Neural crest cell (in vitro differentiated cells): Measurements from ENCODE around the gene TGFBR3L. TPM values are rescaled to one million over a fixed set of nuclear protein-coding genes. Genes with fewer than 3 reads are reported as not detected.

Experiments used
- DNase-seq: peaks from one replicate; pipeline ENCODE4 v3.0.0; 2021; ENCODE audit warnings: low read depth, mixed read lengths, low spot score
- H3K27ac Mint-ChIP-seq: one replicate; pipeline ENCODE4 v1.8.0; 2021; ENCODE audit warnings: mild to moderate bottlenecking, mixed read lengths; ENCODE audit not compliant: unreplicated experiment
- H3K27me3 Mint-ChIP-seq: 2 replicates; pipeline ENCODE4 v1.8.0; 2021; ENCODE audit warnings: low read depth, mild to moderate bottlenecking, mixed read lengths
- H3K36me3 Mint-ChIP-seq: 2 replicates; pipeline ENCODE4 v1.8.0; 2021; ENCODE audit warnings: low read depth, mild to moderate bottlenecking, mixed read lengths
- H3K4me1 Mint-ChIP-seq: 2 replicates; pipeline ENCODE4 v1.8.0; 2021; ENCODE audit warnings: mixed read lengths
- H3K4me3 Mint-ChIP-seq: one replicate; pipeline ENCODE4 v1.8.0; 2021; ENCODE audit warnings: mild to moderate bottlenecking, mixed read lengths
- H3K9me3 Mint-ChIP-seq: 2 replicates; pipeline ENCODE4 v1.8.0; 2021; ENCODE audit warnings: mixed read lengths
- total RNA-seq: library from RNA; stranded (reverse); gene quantifications from 2 replicates; pipeline ENCODE4 v1.2.1, GENCODE V29; 2021
- TF ChIP-seq, protein P1 (sequence below): fragments of 200-600 bp; sonication (generic); conservative IDR thresholded peaks from 2 replicates; pipeline ENCODE4 v1.5.0; 2021; ENCODE audit warnings: antibody characterized with exemption, mild to moderate bottlenecking

The TGFBR3L gene
- total RNA-seq, 1 donor from 2014 or later = 0.44 TPM

GRCh38 chr19:7941895-7942596 lies 27.4 kb downstream of the TGFBR3L start:
- no peaks in the 10 kb centered on the region for H3K9me3 Mint-ChIP-seq
- DNase-seq = no peak
- peak overlapping the region; percentile 12 for H3K27ac Mint-ChIP-seq
- peaks cover 6% of the 10 kb centered on the region for H3K36me3 Mint-ChIP-seq
- no peaks in the 10 kb centered on the region for H3K27me3 Mint-ChIP-seq
- peak overlapping the region; percentile 90 for H3K4me3 Mint-ChIP-seq
- peaks cover 24% of the 10 kb centered on the region for H3K4me1 Mint-ChIP-seq
- TF ChIP-seq, protein P1, sequence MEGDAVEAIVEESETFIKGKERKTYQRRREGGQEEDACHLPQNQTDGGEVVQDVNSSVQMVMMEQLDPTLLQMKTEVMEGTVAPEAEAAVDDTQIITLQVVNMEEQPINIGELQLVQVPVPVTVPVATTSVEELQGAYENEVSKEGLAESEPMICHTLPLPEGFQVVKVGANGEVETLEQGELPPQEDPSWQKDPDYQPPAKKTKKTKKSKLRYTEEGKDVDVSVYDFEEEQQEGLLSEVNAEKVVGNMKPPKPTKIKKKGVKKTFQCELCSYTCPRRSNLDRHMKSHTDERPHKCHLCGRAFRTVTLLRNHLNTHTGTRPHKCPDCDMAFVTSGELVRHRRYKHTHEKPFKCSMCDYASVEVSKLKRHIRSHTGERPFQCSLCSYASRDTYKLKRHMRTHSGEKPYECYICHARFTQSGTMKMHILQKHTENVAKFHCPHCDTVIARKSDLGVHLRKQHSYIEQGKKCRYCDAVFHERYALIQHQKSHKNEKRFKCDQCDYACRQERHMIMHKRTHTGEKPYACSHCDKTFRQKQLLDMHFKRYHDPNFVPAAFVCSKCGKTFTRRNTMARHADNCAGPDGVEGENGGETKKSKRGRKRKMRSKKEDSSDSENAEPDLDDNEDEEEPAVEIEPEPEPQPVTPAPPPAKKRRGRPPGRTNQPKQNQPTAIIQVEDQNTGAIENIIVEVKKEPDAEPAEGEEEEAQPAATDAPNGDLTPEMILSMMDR = no peak

GRCh38 chr19:7942981-7943443 lies 28.4 kb downstream of the TGFBR3L start:
- TF ChIP-seq, protein P1 = no peak
- Mint-ChIP-seq H3K9me3 (no peaks in the 10 kb centered on the region), H3K36me3 (peaks cover 6% of the 10 kb centered on the region), H3K4me1 (peaks cover 24% of the 10 kb centered on the region), H3K27me3 (no peaks in the 10 kb centered on the region), H3K4me3 (peak overlapping the region; percentile 90), H3K27ac (peak overlapping the region; percentile 99)
- no peak for DNase-seq

DNA sequence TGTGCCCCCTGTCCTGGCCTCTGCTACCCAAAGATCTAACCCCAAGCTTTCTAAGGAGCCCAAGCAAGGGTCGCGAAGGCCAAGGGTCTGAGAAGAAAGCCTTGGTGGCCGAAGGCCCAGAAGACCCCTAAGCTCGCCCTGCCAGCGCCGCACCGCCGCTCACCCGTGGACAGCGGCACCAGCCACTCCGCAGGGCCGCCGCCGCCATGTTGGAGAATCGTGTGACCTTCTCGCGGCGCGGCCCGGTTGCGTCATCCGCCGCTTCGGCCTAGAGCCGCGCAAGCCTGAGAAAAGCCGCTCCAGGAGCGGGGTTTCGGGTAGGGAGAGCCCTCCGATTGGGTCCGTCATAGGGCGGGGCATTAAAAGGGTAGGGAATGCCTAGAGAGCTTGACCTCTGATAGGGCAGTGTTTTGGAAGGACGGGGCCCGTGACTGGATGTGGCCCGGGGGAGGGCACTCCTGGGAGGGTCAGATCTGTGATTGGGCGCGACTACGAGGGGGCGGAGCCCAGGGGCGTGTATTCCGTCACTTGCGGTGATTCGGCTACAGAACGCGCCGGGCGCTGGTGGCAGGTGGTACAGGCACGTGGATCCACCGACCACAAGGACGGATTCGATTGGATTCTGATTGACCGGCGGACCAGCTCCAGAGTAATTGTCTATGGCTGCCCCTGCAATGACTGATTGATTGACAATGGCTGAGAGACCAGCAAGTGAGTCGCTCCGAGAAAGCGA lies 29.0 kb downstream of the TGFBR3L start, which contains the start of gene TIMM44:
TIMM44 (minus strand) TSS at position 223 of the 733 bp plus-strand sequence; CDS start at position 208, 15 bp downstream.
- TF ChIP-seq, protein P1 = no peak
- Mint-ChIP-seq H3K4me3 (peak within 1 kb of the TSS; percentile 90), H3K27ac (peak within 1 kb of the TSS; percentile 99), H3K9me3 (no peaks in the 10 kb centered on the region), H3K4me1 (peaks cover 24% of the 10 kb centered on the region), H3K36me3 (peaks cover 6% of the 10 kb centered on the region), H3K27me3 (no peaks in the 10 kb centered on the region)
- peak; percentile 95 for DNase-seq

DNA sequence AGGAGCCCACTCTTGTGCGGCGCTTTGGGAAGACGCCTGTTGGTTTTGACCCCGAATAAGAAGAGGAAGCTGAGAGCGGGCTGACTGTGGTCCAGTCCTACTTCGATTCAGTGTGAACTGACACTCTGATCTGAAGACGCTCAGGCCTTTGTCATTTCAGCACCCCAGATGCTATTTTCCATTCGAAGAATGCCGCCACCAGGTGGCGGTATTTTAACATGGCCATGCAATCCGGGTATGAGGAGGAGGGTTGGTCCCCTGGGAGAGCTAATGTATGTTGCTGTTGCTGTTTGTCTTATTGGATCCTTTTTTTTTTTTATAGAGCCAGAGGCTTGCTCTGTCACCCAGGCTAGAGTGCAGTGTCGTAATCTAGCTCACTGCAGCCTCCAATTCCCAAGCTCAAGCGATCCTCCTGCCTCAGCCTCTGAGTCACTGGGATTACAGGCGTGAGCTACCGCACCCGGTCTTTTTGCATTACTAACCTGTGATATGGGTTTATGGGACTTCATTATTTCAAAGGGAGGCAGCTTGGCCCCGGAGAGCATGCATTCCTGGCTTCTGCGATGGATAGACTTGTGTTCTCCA lies 29.6 kb downstream of the TGFBR3L start:
- Mint-ChIP-seq H3K9me3 (no peaks in the 10 kb centered on the region), H3K4me1 (peaks cover 24% of the 10 kb centered on the region), H3K36me3 (peaks cover 4% of the 10 kb centered on the region), H3K27me3 (no peaks in the 10 kb centered on the region), H3K27ac (peak overlapping the region; percentile 99), H3K4me3 (peak overlapping the region; percentile 90)
- peak; percentile 94 for DNase-seq
- TF ChIP-seq, protein P1 = peak; percentile 99

DNA sequence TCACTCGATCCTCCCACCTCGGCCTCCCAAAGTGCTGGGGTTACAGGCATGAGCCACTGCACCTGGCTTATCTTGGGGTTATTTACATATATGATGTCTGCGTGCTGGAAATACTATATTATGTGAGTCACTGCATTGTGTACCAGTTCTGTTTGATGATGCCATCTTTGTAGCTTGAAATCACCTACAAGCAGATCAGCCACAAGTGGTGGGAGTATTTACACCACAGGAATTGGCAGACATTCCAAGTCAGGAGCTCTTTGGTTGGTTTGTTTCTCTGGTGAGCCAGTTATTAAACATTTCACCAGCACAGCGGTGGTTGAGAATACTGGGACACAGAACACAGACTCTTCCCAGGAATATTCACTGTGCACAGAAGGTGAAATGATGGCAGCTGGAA lies 33.3 kb downstream of the TGFBR3L start:
- H3K36me3 Mint-ChIP-seq = no peaks in the 10 kb centered on the region
- H3K9me3 Mint-ChIP-seq = no peaks in the 10 kb centered on the region
- H3K27me3 Mint-ChIP-seq = no peaks in the 10 kb centered on the region
- H3K27ac Mint-ChIP-seq = no peak overlapping the region
- DNase-seq = no peak
- TF ChIP-seq, protein P1 = no peak
- peak overlapping the region; percentile 51 for H3K4me3 Mint-ChIP-seq
- H3K4me1 Mint-ChIP-seq = peaks cover 16% of the 10 kb centered on the region
